Lower leg skin (tissue), 3 donors: ENCODE measurements around the gene RTKN2.

Source experiments
- POLR2A ChIP-seq, 2 donors: fragments of 450-650 bp; IDR thresholded peaks; one replicate each; pipeline ENCODE4 v1.6.1; 2016 to 2017; ENCODE audit warnings: antibody characterized with exemption in 2 of 2, mild to moderate bottlenecking in 1 of 2, moderate library complexity in 1 of 2
- TF ChIP-seq, protein P1 (sequence below), 3 donors: fragments of 450-650 bp; IDR thresholded peaks; one replicate each; pipeline ENCODE4 v1.5.1; 2016; ENCODE audit warnings: antibody characterized with exemption in 3 of 3, mild to moderate bottlenecking in 3 of 3, moderate library complexity in 2 of 3

DNA sequence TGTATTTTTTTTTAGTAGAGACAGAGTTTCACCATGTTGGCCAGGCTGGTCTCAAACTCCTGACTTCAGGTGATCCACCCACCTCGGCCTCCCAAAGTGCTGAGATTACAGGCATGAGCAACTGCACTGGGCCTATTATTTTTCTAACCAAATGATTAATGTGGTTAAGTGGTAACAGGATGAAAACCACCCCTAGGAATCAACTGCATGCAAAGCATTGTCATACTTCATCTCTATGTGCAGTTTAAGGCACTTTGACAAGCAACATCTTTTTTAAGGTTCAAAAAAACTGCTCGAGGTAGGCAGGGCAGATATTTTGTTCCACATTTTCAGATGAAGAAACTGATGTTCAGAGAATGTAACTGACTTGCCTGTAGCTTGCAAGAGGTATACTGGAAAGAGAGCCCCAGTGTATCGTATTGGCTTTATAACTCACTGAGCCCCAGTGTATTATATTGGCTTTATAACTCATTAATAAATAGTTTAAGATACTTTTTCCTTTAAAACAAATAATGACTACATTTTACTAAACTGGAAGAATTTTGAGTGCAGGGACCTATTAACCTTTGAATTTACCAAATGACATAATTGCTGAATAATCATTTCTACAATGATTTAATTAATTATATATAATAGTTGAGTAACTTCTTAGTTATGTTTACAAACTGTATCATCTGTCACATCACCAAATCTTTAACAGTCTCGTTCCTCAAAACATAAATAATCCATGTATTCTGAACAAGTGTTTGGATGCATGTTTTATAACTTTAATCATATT lies 38.1 kb downstream of the RTKN2 start:
- no peak for TF ChIP-seq POLR2A (IDR thresholded peaks at IDR 0.05)
- TF ChIP-seq, protein P1, sequence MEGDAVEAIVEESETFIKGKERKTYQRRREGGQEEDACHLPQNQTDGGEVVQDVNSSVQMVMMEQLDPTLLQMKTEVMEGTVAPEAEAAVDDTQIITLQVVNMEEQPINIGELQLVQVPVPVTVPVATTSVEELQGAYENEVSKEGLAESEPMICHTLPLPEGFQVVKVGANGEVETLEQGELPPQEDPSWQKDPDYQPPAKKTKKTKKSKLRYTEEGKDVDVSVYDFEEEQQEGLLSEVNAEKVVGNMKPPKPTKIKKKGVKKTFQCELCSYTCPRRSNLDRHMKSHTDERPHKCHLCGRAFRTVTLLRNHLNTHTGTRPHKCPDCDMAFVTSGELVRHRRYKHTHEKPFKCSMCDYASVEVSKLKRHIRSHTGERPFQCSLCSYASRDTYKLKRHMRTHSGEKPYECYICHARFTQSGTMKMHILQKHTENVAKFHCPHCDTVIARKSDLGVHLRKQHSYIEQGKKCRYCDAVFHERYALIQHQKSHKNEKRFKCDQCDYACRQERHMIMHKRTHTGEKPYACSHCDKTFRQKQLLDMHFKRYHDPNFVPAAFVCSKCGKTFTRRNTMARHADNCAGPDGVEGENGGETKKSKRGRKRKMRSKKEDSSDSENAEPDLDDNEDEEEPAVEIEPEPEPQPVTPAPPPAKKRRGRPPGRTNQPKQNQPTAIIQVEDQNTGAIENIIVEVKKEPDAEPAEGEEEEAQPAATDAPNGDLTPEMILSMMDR (IDR thresholded peaks at IDR 0.05), result no peak
